Posterior vena cava (tissue), 2 donors: ENCODE results near the gene CSDE1. TPM values are rescaled to one million over a fixed set of nuclear protein-coding genes. Genes with fewer than 3 reads are reported as not detected.
A peak's percentile ranks its signal among the peaks of the same experiment; 100 is the strongest.
"Not testable (repeated sequence)": the region's sequence is repeated elsewhere in the genome, so short reads cannot be mapped to it uniquely, and the experiment has no call there.

ENCODE experiments used
- DNase-seq: peaks from one replicate; pipeline ENCODE4 v3.0.0-alpha.2; 2020; ENCODE audit warnings: low spot score
- intact Hi-C, 2 donors: fragments of 100-400 bp; cut with DNase I; formaldehyde crosslinking; loops; one replicate each; pipeline versions ENCODE4 v1.14.1 to v1.14.2; 2022 to 2023
- total RNA-seq, 2 donors: library from RNA; stranded (reverse); fragmentation: NEBNext Ultra II Directional; extraction: Animal tissue kit (Norgen Biotek cat#: 25700); gene quantifications; one replicate each; pipeline ENCODE4 v1.2.1, GENCODE V29; 2021
- donor health status: DM: yes; HTN: yes; CAD: no.
- donor health status: DM: yes; HTN: yes; CAD: no.

The CSDE1 gene
- total RNA-seq, 2 donors from 2014 or later: 724 to 865 TPM

- intact Hi-C loops, DNase-seq: not testable (repeated sequence)
Observed at GRCh38 chr1:114753702-114754101, 4.1 kb downstream of the CSDE1 start.

DNA sequence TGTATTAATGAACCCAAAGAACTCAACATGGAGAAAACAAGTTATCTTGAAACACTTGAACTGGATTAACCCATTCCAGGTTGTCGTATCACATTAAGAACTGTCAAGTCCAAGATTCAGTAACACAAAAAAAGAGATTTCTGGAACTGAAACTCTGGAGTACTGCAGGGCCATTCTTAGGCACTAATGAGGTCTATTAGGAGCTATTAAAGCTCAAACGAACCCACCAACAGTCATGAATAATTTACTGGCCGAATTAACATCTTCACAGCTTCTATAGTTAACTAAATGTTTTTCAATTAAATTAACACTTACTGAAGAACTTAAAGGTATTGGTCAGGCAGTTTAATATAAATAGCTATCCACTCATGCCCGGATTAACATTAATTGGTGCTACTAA, 4.6 kb downstream of the CSDE1 start:
- no peak for DNase-seq
- intact Hi-C loops: no loop called here

DNA sequence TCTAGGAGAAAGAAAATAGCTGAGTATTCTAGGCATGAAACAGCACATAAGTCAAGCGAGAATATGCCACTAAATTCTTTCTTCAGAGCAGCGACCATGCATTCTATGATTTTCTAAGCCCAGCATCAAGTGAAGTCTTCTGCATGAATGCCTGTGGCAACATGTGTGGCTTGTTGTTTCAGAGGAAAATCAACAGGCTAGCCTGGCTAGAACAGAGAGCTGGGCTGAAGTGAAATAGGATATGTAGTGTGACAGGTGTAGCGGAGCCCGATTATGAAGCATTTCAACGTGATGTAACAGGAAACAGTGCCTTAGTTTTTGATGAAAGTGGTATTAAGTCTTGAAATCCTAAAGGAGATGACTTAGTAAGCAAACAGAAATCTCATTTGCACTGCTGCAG, 7.0 kb downstream of the CSDE1 start:
- intact Hi-C loops: no loop called here
- no peak for DNase-seq

GRCh38 chr1:114749835-114750234, 7.9 kb downstream of the CSDE1 start:
- intact Hi-C loops: loop anchor here in 1 of 2 donors (2.0 kb wide), 1 partner anchor 79 kb away; the partner anchor contains the start of gene DENND2C
- DNase-seq: no peak

DNA sequence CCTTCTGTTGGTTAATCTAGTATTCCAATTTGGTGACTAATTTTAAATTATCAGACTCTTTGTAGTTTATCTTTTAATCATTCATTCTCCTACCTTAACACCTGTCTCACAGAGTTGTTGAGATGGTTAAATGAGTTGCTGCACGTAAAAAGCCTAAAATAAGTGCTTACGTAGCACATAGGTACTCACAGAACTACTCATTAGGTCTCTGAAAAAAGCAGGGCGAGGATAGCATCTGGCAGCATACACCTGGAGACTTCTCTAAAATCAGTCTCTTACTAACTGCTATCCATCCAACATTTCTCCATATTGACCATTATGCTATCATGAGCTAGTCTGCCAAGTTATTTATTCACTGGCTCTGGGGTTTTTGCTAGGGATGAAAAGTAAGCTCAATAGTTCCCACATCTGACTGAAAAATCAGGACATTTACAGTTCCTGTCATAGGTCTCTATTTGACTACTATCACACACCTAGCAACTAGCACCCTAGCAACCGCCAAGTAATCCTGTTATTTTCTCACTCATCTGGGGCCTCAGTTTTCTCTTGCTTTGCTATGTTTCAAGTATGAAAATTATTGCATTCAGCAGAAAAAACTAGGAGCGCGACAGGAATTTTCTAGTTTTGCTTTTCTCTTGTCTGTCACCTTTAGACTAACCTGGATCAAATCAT, 11.2 kb downstream of the CSDE1 start:
- intact Hi-C loops: no loop called here

DNA sequence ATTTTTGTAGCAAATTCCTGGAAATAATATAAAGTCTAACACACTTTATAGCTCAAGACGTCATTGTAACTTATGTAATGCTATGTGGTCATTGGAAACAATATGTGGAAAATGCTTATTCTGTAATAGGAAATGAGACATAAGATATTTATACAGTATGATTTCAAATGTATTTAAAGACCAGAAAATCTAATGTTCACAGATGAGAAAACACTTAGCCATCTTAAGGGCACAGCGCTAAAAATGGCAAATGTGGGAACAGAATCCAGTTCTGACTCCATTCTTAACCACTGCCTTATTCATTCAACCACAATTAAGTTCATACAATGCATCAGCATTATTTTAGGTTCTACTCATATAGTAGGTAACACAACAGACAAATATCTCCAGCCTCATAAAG, 12.5 kb downstream of the CSDE1 start:
- intact Hi-C loops: no loop called here

More for the DNA sequence above, 11.2 kb downstream of the CSDE1 start:
- no peak for DNase-seq

DNA sequence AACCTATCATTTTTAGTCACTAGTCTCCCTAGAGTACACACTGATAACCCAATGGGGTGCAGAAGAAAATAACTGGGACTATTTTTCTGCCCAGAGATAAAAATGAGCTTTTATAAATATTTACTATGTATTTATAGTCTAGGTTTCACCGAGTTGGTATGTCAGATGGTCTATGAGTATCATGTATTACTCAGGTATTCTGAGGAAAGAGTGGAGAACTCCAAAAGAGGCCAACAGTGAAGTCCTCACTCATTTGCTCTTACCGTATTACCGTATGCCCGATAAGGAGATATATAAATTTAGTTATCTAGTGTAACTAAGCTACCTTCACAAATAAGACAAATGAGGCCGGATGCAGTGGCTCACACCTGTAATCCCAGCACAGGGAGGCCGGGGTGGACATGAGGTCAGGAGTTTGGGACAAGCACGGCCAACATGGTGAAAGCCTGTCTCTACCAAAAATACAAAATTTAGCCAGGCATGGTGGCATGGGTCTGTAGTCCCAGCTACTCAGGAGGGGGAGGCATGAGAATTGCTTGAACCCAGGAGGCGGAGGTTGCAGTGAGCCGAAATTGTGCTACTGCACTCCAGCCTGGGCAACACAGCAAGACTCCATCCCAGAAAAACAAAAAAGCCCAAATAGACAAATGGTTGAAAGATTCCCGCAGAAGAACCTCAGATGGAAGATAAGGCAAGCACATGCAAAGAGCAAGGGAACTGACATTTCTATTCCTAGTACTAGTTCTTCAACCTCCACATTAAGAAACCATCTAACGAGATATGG, 15.6 kb downstream of the CSDE1 start:
- no peak for DNase-seq
- intact Hi-C loops: no loop called here

More for the DNA sequence above, 12.5 kb downstream of the CSDE1 start:
- DNase-seq: no peak

DNA sequence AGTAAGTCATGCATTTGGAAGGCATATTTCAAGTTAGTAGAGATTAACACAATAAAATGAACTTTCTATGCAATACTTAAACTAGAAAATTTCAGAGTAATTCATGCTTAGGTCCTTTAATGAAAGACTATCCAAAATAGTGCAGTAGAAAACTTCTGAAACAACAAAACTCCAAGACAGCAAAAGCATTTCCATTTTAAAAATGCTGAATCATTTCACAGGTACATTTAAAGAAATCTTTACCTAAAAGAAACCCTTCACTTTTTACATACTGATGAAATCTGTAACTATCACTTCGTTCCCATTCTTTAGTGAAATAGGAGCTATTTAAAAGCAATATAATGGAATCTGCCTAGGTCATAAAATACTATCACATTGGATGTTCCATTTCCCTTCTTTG, 17.5 kb downstream of the CSDE1 start:
- no peak for DNase-seq

DNA sequence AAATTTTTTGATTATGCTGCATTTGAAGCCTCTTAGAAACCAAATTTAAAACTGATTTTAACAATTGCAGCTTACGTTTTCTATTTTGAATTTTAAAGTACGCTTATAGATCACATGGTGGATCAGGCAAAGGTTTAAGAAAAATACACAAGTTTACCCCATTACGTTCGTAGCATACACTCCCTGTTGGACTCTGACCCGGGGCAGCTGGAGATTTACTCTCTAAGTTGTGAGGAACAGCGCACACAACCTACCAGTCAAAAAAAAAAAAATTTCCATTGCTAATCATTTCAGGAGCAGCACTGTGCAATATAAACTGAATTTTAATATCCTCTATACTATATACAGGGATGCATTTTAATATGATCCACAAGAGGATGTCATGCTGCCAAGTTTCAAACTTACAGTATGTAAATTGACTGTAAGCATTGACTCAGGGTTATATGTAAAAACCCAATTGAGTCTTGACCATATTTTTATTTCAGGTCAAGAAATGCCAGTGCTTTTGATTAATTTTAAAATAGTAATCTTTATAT, 20.4 kb downstream of the CSDE1 start:
- intact Hi-C loops: no loop called here
- no peak for DNase-seq

More for the DNA sequence above, 17.5 kb downstream of the CSDE1 start:
- intact Hi-C loops: no loop called here

- DNase-seq: no peak
- intact Hi-C loops: no loop called here
Observed at GRCh38 chr1:114735479-114735878, 22.3 kb downstream of the CSDE1 start.

DNA sequence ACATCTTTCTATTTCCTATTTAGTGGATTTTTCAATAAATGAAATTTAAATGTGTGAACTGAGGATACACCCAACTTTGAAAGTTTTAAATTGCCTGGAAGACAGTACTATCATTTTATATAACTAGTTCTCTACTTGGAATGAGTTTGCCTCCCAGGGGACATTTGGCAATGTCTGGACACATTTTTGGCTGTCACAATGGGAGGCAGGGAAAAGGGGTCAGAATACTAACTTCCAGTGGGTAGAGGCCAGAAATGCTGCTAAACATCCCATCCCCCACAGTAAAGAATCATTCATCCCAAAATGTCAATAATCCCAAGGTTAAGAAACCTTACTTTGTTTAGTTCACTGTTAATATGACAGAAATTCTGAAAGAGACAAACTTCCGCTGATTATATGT, 28.0 kb downstream of the CSDE1 start:
- intact Hi-C loops: no loop called here

GRCh38 chr1:114728553-114728952, 29.2 kb downstream of the CSDE1 start:
- DNase-seq: no peak
- intact Hi-C loops: no loop called here

More for the DNA sequence above, 28.0 kb downstream of the CSDE1 start:
- DNase-seq: no peak

GRCh38 chr1:114725230-114725629, 32.6 kb downstream of the CSDE1 start:
- DNase-seq: no peak
- intact Hi-C loops: no loop called here

- DNase-seq: no peak
- intact Hi-C loops: no loop called here
Observed at GRCh38 chr1:114723915-114724314, 33.9 kb downstream of the CSDE1 start.

DNA sequence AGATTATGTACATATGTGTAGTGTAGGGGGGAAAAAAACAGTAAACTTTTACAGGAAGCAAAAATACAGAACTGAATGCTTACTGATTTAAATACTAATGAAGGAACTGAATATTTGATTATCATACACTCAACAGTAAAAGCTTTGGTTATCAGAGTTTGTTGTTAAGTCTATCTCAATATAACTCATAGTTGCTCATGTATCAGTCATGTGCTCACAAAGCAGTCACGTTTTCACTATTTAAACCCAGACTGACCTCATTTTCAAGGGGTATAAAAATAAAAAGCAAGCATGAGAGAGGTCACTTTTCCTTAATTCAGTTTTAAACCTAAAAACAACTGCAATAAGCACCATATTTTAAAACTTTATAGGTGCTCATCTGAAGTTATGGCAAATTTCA, 34.3 kb downstream of the CSDE1 start:
- DNase-seq: no peak
- intact Hi-C loops: no loop called here

DNA sequence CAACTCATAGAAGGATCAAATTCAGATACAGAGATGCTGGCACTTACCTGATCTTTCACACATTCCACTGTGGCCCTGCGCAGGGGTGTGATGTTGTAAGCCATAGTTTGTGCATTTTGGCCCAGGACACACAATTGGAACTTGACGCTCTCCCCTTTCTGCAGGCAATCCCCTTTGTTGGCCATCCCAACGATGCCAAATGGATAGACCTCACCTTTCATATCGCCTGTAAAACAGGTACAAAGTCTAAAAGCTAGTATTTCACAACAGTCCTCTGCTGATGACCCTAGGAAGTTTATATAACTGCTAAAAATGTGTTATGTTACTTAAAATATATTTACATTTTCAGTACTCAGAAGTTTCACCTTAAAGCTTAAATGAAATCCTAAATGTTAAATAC, 37.3 kb downstream of the CSDE1 start:
- no peak for DNase-seq
- intact Hi-C loops: no loop called here

GRCh38 chr1:114719424-114719787, 38.4 kb downstream of the CSDE1 start:
- intact Hi-C loops: loop anchor here (10.0 kb wide), 2 partner anchors 135 to 555 kb away; partner anchors contain the start of gene BCAS2 (in 1 of the 2)
- DNase-seq: no peak

DNA sequence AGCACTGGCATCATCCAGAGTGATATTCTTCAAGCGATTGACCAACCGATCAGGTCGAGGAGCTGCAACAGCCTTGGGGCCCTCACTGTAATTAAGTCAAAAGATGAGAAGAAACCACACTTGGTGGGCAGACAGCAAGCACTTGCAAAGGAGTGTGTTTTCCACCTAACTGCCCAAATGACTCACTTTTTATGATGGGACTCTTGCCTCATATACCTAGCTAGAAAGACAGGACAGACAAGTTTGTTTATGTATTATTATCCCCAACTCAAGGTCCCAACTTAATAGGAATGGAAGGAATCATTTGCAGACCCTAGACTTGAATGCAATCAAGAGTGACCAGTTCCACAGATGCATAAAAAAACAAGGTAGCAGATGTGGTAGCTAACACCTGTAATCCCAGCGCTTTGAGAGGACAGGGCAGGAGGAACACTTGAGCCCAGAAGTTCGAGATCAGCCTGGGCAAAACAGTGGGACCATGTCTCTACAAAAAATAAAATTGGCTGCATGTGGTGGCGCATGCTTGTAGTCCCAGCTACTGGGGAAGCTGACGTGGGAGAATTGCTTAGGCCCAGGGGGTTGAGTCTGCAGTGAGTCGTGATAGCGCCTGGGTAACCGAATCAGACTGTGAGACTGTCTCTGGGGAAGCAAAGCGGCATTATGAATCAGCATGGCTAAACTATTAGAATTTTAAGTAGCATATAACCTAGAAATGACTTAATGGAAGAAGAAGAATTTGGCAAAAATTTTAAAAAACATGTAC, 38.9 kb downstream of the CSDE1 start:
- DNase-seq: no peak
- intact Hi-C loops: loop anchor here (10.0 kb wide), 2 partner anchors 134 to 556 kb away; partner anchors contain the start of gene BCAS2 (in 1 of the 2)

GRCh38 chr1:114716304-114717170, 41.2 kb downstream of the CSDE1 start, which contains the start of gene NRAS:
TSS of gene NRAS (minus strand) at chr1:114716771. CDS start at chr1:114716160, 611 bp downstream.
- DNase-seq: peak; percentile 99
- intact Hi-C loops: loop anchor here (10.0 kb wide), 2 partner anchors 132 to 558 kb away; partner anchors contain the start of gene BCAS2 (in 1 of the 2)
